ENCODE measurements around the gene EYA2.
"Not testable (repeated sequence)": the region's sequence is repeated elsewhere in the genome, so short reads cannot be mapped to it uniquely, and the experiment has no call there.

EYA2 gene

GRCh38 chr20:46895906-46896242 is 1.2 kb downstream of the EYA2 start:
- DNase-seq = no peak

GRCh38 chr20:46897328-46897880 is 2.8 kb downstream of the EYA2 start:
- no peak for DNase-seq

GRCh38 chr20:46898423-46898822 is 3.8 kb downstream of the EYA2 start:
- no peak for DNase-seq

- no peak for DNase-seq
Measured at GRCh38 chr20:46899621-46900020, 5.0 kb downstream of the EYA2 start.

- DNase-seq = no peak
Measured at GRCh38 chr20:46900086-46900485, 5.4 kb downstream of the EYA2 start.

GRCh38 chr20:46900826-46901225 is 6.2 kb downstream of the EYA2 start:
- no peak for DNase-seq

GRCh38 chr20:46901638-46902037 is 7.0 kb downstream of the EYA2 start:
- DNase-seq = no peak

- DNase-seq = no peak
Measured at GRCh38 chr20:46903256-46903655, 8.6 kb downstream of the EYA2 start.

- DNase-seq = no peak
Measured at GRCh38 chr20:46903937-46904336, 9.3 kb downstream of the EYA2 start.

GRCh38 chr20:46905364-46906125 is 10.9 kb downstream of the EYA2 start:
- no peak for DNase-seq

GRCh38 chr20:46913329-46914044 is 18.8 kb downstream of the EYA2 start:
- no peak for DNase-seq

- DNase-seq = no peak
Measured at GRCh38 chr20:46914789-46915379, 20.2 kb downstream of the EYA2 start.

GRCh38 chr20:46915575-46916257 is 21.1 kb downstream of the EYA2 start:
- no peak for DNase-seq

- DNase-seq = no peak
Measured at GRCh38 chr20:46916258-46916603, 21.6 kb downstream of the EYA2 start.

- no peak for DNase-seq
Measured at GRCh38 chr20:46917155-46917554, 22.5 kb downstream of the EYA2 start.

GRCh38 chr20:46920114-46920513 is 25.5 kb downstream of the EYA2 start:
- no peak for DNase-seq

GRCh38 chr20:46922841-46923240 is 28.2 kb downstream of the EYA2 start:
- DNase-seq = not testable (repeated sequence)

- DNase-seq = no peak
Measured at GRCh38 chr20:46923550-46923949, 28.9 kb downstream of the EYA2 start.

GRCh38 chr20:46928580-46929132 is 34.0 kb downstream of the EYA2 start:
- DNase-seq = no peak

- DNase-seq = no peak
Measured at GRCh38 chr20:46929902-46930301, 35.3 kb downstream of the EYA2 start.

GRCh38 chr20:46930640-46931339 is 36.1 kb downstream of the EYA2 start:
- no peak for DNase-seq

GRCh38 chr20:46931699-46932098 is 37.1 kb downstream of the EYA2 start:
- no peak for DNase-seq

All from activated T-cell treated with anti-CD3 and anti-CD28 coated beads, Interleukin-2, amount 50 U/mL, for 48 hours (primary cell).